Raji (cell line): ENCODE results near the gene MYBPHL.

ENCODE experiments used
- POLR2A ChIP-seq: IDR thresholded peaks from 2 replicates; pipeline ENCODE4 v1.6.1; 2011; ENCODE audit warnings: low read depth, low read length, control low read depth; ENCODE audit not compliant: insufficient read depth

MYBPHL gene

GRCh38 chr1:109256085-109256484 is 50.7 kb downstream of the MYBPHL start:
- TF ChIP-seq POLR2A: no peak

DNA sequence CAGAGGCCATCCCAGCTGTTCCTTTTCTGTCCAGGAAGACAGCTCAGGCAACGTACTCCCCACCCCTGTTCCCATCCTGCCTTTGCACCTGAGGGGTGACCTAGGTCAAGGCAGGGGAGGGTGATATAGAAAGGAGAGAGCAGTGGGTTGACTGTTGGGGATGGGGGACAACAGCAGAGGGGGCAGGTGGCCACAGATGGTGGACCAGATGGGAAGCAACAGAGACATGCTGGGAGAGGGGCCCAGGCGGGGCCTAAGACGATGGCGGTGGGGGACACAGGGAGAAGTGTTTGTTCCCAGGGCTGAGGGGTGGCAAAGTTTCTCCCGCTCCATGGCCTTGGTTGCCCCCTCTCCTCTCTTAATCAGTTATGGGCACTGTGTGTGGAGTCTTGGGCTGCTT is 51.1 kb downstream of the MYBPHL start:
- no peak for TF ChIP-seq POLR2A

- TF ChIP-seq POLR2A: no peak
These were observed 51.6 kb downstream of the MYBPHL start for GRCh38 chr1:109255097-109255651.

- TF ChIP-seq POLR2A: no peak
These were observed 52.2 kb downstream of the MYBPHL start for GRCh38 chr1:109254621-109255096.

DNA sequence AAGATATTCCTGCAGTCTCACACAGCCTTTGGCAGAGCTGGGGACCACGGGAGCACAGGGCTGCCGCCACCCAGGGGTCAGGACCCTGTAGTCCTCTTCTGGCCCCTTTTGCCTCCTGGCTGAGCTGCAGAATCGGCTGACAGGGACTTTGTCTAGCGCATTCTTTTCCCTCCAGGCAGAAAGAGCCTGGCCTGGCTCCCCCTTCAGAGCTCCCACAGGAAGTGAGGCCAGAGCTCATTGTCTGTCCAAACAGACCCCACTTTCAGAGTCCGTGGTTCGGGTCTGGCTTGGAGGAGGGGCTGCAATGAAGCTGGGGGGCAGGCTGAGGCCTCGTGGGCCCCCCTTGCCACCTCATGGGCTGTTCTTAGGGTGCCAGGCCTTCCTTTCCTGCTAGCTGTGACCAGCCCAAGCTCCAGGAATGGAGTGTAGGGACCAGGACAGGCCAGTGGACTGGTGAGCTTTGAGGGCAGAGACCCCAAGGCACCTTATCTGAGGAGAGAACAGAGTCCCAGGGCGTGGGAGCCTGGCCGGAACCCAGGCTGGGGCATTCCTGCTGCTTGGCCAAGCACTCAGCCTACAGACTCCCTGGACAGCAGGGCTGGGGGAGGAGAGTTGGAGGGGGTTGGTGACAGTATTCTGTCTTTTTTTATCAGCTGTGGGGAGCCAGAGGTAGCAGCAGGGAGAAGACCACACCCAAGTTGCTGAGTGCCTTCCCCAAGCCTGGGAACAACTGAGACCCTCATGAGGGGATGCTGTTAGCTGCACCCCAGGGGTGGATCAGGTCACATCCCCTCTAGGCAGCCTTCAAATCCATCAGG is 52.8 kb downstream of the MYBPHL start:
- TF ChIP-seq POLR2A: no peak

- no peak for TF ChIP-seq POLR2A
These were observed 53.7 kb downstream of the MYBPHL start for GRCh38 chr1:109252893-109253802.

DNA sequence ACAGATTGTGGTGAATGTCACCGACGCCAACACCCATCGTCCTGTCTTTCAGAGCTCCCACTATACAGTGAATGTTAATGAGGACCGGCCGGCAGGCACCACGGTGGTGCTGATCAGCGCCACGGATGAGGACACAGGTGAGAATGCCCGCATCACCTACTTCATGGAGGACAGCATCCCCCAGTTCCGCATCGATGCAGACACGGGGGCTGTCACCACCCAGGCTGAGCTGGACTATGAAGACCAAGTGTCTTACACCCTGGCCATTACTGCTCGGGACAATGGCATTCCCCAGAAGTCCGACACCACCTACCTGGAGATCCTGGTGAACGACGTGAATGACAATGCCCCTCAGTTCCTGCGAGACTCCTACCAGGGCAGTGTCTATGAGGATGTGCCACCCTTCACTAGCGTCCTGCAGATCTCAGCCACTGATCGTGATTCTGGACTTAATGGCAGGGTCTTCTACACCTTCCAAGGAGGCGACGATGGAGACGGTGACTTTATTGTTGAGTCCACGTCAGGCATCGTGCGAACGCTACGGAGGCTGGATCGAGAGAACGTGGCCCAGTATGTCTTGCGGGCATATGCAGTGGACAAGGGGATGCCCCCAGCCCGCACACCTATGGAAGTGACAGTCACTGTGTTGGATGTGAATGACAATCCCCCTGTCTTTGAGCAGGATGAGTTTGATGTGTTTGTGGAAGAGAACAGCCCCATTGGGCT is 54.5 kb downstream of the MYBPHL start:
- TF ChIP-seq POLR2A: no peak

DNA sequence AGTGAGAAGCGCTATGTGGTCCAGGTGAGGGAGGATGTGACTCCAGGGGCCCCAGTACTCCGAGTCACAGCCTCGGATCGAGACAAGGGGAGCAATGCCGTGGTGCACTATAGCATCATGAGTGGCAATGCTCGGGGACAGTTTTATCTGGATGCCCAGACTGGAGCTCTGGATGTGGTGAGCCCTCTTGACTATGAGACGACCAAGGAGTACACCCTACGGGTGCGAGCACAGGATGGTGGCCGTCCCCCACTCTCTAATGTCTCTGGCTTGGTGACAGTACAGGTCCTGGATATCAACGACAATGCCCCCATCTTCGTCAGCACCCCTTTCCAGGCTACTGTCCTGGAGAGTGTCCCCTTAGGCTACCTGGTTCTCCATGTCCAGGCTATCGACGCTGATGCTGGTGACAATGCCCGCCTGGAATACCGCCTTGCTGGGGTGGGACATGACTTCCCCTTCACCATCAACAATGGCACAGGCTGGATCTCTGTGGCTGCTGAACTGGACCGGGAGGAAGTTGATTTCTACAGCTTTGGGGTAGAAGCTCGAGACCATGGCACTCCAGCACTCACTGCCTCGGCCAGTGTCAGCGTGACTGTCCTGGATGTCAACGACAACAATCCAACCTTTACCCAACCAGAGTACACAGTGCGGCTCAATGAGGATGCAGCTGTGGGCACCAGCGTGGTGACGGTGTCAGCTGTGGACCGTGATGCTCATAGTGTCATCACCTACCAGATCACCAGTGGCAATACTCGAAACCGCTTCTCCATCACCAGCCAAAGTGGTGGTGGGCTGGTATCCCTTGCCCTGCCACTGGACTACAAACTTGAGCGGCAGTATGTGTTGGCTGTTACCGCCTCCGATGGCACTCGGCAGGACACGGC is 55.3 kb downstream of the MYBPHL start:
- no peak for TF ChIP-seq POLR2A

DNA sequence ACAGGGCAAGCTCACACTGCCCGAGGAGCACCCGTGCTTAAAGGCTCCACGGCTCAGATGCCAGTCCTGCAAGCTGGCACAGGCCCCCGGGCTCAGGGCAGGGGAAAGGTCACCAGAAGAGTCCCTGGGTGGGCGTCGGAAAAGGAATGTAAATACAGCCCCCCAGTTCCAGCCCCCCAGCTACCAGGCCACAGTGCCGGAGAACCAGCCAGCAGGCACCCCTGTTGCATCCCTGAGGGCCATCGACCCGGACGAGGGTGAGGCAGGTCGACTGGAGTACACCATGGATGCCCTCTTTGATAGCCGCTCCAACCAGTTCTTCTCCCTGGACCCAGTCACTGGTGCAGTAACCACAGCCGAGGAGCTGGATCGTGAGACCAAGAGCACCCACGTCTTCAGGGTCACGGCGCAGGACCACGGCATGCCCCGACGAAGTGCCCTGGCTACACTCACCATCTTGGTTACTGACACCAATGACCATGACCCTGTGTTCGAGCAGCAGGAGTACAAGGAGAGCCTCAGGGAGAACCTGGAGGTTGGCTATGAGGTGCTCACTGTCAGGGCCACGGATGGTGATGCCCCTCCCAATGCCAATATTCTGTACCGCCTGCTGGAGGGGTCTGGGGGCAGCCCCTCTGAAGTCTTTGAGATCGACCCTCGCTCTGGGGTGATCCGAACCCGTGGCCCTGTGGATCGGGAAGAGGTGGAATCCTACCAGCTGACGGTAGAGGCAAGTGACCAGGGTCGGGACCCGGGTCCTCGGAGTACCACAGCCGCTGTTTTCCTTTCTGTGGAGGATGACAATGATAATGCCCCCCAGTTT is 56.1 kb downstream of the MYBPHL start:
- TF ChIP-seq POLR2A: no peak

DNA sequence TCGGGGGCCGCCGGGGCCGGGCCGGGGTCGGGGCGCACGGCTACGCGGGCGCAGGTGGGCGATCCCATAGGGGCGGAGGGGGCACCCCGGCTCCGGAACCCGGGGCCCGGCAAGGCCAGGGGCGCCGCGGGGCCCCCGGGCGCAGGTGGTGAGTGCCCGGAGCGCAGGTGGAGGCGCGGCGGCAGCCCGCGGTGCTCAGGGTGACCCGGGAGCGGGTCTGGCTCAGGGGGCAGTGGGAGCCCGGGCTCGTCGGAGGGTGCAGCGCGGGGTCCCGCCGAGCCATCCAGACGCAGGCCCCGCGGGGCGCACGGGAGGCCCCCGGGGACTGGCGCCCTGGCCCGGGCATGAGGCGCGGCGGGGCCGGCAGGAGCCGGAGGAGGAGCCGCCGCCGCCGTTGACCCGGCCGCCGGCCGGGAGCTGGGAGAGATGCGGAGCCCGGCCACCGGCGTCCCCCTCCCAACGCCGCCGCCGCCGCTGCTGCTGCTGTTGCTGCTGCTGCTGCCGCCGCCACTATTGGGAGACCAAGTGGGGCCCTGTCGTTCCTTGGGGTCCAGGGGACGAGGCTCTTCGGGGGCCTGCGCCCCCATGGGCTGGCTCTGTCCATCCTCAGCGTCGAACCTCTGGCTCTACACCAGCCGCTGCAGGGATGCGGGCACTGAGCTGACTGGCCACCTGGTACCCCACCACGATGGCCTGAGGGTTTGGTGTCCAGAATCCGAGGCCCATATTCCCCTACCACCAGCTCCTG is 57.0 kb downstream of the MYBPHL start:
- no peak for TF ChIP-seq POLR2A

GRCh38 chr1:109248797-109249629 is 57.8 kb downstream of the MYBPHL start, which contains the start of gene CELSR2:
TSS of gene CELSR2 (plus strand) at chr1:109249539. CDS start at chr1:109250080, 541 bp downstream.
- no peak for TF ChIP-seq POLR2A
